OCI-LY3 (cell line): ENCODE measurements around the gene TBC1D16.
A peak's percentile ranks its signal among the peaks of the same experiment; 100 is the strongest.

Experiments
- CTCF ChIP-seq: fragments of 200-600, 300-600 bp; sonication (generic); IDR thresholded peaks from 2 replicates; pipeline ENCODE4 v1.5.1; 2014; ENCODE audit warnings: antibody characterized with exemption, low read length, low read depth
- EZH2phosphoT487 ChIP-seq: fragments of 200-600 bp; shearing (Covaris generic); IDR thresholded peaks from 2 replicates; pipeline ENCODE4 v1.6.1; 2018; ENCODE audit warnings: antibody characterized with exemption, mixed run types, low read depth

GRCh38 chr17:79960788-79961522 is 74.7 kb downstream of the TBC1D16 start:
- TF ChIP-seq CTCF (peak; percentile 8; the same call in 1 of the 2 replicates), EZH2phosphoT487 (no peak)
